GM12892 (cell line): ENCODE measurements around the gene PALM2AKAP2.

ENCODE experiments used
- DNase-seq: peaks from one replicate; pipeline ENCODE4 v3.0.0; 2011; ENCODE audit not compliant: insufficient read length
- FAIRE-seq: peaks from 2 replicates; lab custom pipeline; 2011; peaks lifted over from hg19 to GRCh38; lab: Jason Lieb, UNC
- POLR2A ChIP-seq: IDR thresholded peaks from 2 replicates; pipeline ENCODE4 v1.6.1; 2011; ENCODE audit warnings: low read depth, low read length, control low read depth
- POLR2AphosphoS5 ChIP-seq: IDR thresholded peaks from 2 replicates; pipeline ENCODE4 v1.6.1; 2011; ENCODE audit warnings: low read depth, low read length, control low read depth
- TAF1 ChIP-seq: IDR thresholded peaks from 2 replicates; pipeline ENCODE4 v1.6.1; 2011; ENCODE audit warnings: low read depth, mild to moderate bottlenecking, control low read depth, low read length, borderline replicate concordance

Gene PALM2AKAP2

DNA sequence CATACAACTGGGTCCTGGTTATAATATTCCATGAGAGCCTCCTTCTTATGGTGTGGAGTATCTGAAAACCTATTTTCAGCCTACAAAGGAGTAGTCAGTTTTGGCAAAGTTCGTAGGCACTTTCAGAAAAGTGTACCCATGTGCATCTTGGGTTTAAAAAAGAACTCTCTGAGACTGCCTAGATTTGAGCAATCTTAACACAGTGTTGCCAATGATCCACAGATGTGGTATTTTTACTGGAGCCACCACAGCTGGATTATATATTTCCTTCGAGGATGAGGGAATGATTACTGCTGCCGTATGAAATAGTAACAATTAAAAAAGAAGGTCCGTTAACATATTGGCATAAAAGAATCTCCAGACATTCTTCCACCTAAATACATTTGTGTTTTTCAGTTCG is 1.1 kb downstream of the PALM2AKAP2 start:
- TF ChIP-seq POLR2A (no peak), POLR2AphosphoS5 (no peak), TAF1 (no peak)
- no peak for FAIRE-seq
- DNase-seq: no peak

DNA sequence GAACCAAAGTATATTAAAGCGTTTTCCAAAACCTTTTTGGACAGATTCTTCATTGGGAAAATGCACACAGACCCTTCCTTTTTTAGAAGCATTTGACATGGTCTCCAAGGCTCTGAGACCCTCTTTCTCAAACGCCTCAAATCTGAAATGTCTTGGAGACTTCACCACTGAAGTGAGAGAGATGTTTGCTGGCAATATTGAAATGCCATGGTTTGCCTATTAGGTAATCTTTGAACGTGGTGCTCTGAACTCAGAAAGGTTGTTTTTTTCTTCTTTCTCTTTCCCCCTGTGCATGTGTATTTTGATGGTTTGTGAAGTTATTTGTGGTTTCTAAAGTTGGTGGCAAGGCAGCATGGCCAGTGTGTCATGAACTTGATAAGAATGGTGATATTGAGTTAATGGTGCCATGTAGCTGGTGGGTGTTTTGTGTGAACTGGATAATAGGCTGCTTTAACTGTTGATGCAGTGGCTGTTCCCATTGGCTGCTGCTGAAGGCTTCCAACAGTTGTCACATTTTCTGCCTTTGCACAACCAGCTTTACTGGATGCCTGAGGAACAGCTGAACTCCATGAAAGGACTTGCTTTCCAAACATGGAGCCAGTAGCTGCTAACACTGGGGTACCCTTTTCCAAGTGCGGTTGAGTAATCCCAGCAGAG is 1.7 kb downstream of the PALM2AKAP2 start:
- TF ChIP-seq POLR2AphosphoS5 (no peak), POLR2A (no peak), TAF1 (no peak)
- no peak for FAIRE-seq
- no peak for DNase-seq

DNA sequence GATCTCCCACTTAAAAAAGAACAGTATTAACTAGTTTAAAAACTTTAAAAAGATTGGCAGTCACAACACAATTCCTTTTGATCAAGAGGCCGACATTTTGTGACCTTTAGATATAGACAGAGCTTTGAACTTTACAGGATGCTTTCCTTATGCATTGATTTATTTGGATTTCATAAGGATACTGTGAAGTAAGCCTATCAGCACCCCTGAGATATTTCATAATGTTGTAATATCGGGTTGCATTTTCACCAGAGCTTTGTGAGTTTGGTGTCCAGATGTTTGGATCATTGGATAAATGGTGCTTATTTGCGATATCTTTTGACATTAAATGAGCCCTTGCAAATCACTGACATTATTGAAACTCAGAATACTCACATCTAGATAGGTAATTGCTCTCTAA is 7.7 kb downstream of the PALM2AKAP2 start:
- TF ChIP-seq POLR2AphosphoS5 (no peak), TAF1 (no peak), POLR2A (no peak)
- no peak for FAIRE-seq
- no peak for DNase-seq

DNA sequence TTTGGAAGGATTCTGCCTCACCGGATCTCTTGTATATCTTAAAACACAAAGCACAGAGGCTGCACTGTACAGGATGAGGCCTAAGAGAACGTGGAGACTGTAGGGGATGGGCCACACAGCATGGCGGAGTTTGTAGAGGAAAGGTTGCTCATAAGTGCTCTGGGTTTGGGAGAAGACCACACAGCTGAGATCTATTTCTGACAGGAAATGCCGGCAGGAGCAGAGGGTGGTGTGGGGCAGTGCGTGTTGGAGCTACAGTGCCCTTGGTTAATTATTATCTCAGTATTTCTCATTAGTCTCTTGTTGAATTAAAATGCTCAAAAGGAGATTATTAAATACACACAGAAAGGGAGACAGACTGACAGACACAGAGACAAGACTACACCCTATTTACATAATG is 9.6 kb downstream of the PALM2AKAP2 start:
- DNase-seq: no peak
- FAIRE-seq: no peak

DNA sequence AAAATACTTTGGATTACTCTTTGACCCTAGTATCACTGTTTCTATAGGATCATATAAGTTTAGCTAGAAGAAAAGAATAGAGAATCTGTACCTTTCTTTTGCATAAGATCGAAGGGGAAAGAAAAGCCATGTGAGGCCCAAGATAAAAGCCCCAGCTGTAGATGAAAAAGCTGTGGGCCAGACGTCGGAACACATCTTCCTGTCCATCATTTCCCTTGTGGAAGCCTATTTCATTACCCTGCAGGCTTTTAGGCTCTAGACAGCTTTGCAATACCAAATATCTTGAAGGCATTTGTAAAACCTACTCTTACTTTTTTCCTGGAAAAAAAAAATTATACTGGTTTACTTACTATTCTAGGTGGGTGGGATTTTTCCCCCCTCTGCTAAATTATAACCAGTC is 10.0 kb downstream of the PALM2AKAP2 start:
- FAIRE-seq (no peak), DNase-seq (no peak)
- no peak for TF ChIP-seq POLR2AphosphoS5
- no peak for TF ChIP-seq TAF1
- no peak for TF ChIP-seq POLR2A

More for the DNA sequence above, 9.6 kb downstream of the PALM2AKAP2 start:
- TF ChIP-seq POLR2A (no peak), POLR2AphosphoS5 (no peak), TAF1 (no peak)

DNA sequence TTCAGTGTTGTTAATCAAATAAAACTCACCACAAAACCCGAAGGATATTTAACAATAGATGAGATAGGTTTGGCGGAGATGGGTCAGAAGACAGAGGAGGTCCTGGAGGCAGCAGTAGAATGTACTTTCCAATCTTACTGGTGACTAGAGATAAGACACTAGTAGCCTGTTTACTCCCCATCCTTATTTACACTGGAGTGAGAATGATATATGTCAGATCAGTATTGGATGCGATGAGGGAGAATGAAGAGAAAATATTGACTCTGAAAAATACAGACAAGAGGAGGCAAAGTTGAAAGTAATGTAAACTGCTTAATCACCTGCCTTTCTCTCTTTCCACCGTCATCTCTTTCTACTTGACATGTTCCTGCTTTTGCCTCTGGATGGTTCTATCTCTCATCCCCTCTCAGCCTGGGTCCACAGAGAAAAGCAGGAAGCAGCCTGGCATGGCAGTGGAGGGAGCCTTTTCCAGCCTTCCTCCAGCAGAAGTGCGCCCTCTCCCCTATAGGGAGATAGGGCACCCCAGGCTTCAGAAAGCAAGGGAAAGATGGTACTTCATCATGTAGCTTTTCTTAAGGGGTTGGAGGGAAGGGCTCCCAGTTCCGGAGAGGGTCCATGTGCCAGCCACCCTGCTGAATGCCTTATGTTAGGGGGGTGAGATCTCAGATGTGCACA is 11.1 kb downstream of the PALM2AKAP2 start:
- TF ChIP-seq POLR2A (no peak), TAF1 (no peak), POLR2AphosphoS5 (no peak)
- DNase-seq (no peak), FAIRE-seq (no peak)

DNA sequence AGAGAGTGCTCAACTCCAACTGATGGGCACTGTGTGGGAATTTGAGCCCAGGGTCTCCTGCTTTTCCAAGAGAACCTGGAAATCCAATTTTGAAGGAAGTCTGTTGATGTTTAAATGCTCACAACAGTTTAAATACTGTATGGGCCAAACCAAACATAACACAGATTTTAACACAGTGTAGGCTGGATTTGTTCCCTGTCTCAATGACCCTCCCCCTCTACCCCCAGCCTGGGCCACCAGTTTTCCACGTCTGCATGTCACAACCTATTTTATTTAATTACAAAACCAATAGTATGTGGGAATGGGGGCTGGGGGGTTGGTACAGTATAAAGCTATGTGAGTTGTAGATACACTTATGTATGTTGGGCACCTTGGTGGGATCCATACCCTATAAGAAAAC is 11.7 kb downstream of the PALM2AKAP2 start:
- TF ChIP-seq TAF1: no peak
- no peak for TF ChIP-seq POLR2AphosphoS5
- TF ChIP-seq POLR2A: no peak
- FAIRE-seq: no peak
- no peak for DNase-seq

DNA sequence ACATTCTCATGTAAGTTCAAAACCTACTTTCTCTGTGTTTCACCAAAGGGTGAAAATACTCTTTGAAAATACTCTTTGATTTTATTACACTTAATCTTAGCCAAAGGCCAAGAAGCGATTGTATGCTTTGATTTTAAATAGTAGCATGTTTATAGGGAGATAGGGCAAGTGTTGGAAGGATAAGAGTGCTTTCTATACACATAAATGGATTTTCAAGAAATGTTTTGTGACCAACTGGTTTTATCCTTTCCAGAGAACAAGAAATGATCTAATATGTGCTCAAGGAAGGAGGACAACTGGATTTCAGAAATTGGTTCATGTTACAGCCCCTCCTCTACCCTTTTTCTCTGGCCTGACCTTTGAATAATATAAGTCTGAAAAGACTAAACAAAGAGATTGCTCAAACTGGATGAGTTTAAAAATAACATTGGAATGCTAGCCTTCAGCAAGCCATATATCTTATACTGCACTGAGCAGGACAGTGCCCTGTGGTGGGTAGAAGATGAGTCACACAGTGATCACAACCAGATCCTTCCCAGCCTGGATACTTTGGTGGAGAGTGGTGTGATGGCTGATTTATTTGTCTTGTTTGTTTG is 13.1 kb downstream of the PALM2AKAP2 start:
- DNase-seq (no peak), FAIRE-seq (no peak)
- TF ChIP-seq TAF1 (no peak), POLR2AphosphoS5 (no peak), POLR2A (no peak)

DNA sequence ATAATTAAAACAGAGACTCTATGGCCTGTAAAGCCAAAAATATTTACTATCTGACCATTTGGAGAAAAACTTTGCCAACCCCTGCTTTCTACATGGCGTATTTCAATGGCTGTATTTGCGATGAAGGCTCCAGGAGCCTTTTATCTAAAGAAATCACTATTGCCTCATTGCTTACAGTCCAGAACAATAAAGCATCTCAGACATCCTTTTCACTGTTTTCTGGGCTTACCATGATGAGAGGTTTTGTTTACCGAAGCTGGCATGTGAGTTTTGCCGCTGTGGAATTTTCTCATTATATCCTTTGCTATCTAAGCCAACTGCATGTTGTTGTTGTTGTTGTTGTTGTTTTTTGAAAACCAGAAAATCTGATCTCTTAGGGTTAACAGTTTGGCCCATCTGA is 13.9 kb downstream of the PALM2AKAP2 start:
- FAIRE-seq (no peak), DNase-seq (no peak)
- TF ChIP-seq POLR2AphosphoS5: no peak
- no peak for TF ChIP-seq POLR2A
- no peak for TF ChIP-seq TAF1

DNA sequence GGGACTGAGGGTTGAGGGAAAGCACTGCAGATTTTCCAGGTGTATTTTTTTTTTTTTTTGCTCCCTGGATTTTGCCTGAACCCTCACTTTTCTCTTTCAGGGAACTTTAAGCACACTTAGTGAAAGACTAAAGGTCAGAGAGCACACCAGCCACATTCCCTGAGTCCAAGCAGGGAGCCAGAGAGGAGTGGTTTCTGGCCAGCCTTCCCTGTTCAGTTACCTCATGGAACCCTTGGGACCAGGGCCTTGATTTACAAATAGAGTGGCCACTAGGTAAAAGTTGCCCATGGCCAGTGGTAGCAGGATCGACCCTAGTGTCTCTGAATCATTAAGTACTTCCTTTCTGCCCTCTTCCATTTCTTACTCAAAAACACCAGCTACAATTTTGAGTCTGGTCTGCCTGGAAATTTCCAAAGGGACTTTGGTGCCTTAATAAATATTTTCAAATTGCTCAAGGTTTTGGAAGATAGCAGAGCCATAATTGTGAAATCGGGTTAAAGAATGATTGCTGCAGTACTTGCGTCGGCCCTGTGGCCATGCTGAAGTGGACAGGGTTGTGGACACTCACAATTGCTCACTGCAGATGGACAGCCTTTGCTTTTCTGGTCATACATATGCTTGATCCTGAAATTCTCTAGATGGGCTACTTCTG is 14.5 kb downstream of the PALM2AKAP2 start:
- DNase-seq (no peak), FAIRE-seq (no peak)
- TF ChIP-seq POLR2AphosphoS5 (no peak), TAF1 (no peak), POLR2A (no peak)

DNA sequence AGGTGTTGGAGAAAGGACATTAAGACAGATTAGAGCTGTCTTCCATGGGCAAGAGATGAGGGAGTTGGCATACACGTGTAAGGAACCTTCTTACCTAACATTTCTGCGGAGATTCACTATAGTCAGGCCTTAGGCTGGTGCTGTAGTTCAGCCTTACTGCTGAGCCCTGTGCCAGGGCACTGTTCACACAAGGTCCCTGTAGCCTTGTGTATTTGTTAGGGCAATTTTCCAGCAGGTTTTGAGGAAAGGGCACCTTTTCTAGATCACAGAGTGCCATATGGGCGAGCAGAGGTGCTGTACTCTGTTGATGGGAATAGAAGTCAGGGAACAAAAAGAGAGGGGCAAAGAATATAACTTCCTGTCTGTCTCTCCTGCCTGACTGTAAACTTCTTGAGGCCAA is 15.6 kb downstream of the PALM2AKAP2 start:
- FAIRE-seq: no peak
- no peak for DNase-seq
- TF ChIP-seq POLR2A: no peak
- TF ChIP-seq TAF1: no peak
- TF ChIP-seq POLR2AphosphoS5: no peak

DNA sequence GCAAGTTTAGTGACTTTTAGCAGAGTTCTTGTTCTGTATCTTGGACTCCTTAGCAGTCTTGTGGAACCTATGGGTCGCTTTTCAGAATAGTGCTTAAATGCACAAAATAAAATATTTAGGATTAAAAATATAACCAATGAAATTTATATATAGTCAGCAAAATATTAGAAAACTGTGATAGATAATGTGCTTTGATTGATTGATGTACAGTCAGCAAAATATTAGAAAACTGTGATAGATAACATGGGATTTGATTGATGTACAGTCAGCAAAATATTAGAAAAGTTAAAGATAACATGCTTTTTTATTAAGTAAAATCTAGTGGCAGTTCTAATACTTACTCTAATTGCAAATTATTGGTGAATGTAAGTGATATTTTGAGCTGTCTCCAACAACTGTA is 16.1 kb downstream of the PALM2AKAP2 start:
- TF ChIP-seq POLR2AphosphoS5 (no peak), TAF1 (no peak), POLR2A (no peak)
- FAIRE-seq: no peak
- DNase-seq: no peak

DNA sequence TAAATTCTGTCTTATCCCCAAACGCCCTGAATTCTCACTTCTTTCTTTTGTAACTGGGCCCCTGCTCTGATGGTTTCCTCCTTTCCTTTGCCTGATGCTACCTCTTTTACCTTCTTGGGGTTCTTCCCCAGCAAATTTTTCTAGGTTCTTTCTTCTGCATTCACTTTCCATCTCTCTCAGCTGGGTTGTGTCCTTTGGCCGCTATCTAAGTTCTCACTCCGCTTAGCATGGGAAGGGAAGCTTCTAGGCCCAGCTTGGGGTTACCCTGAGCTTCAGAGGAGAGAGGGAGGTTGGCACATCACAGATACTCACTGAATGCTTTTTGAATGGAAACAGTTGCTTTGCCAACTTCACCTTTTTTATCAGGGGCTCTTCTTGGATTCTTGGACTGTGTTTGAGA is 17.0 kb downstream of the PALM2AKAP2 start:
- no peak for FAIRE-seq
- TF ChIP-seq POLR2AphosphoS5: no peak
- TF ChIP-seq TAF1: no peak
- no peak for TF ChIP-seq POLR2A
- DNase-seq: no peak
